MM.1S (cell line): Measurements from ENCODE around the gene MVK.

Experiments used
- EZH2 ChIP-seq: fragments of 300-600 bp; sonication (generic); optimal IDR thresholded peaks from 2 replicates; pipeline ENCODE3; 2017; ENCODE audit warnings: low read depth, mild to moderate bottlenecking, antibody characterized with exemption, low read length, mixed read lengths
- EZH2phosphoT487 ChIP-seq: fragments of 300-600 bp; sonication (generic); IDR thresholded peaks from 2 replicates; pipeline ENCODE4 v1.6.1; 2018; ENCODE audit warnings: antibody characterized with exemption, low read length
- TF ChIP-seq, protein P1 (sequence below): fragments of 300-600 bp; sonication (generic); IDR thresholded peaks from 2 replicates; pipeline ENCODE4 v1.5.1; 2016; ENCODE audit warnings: antibody characterized with exemption, low read length, mixed read lengths

DNA sequence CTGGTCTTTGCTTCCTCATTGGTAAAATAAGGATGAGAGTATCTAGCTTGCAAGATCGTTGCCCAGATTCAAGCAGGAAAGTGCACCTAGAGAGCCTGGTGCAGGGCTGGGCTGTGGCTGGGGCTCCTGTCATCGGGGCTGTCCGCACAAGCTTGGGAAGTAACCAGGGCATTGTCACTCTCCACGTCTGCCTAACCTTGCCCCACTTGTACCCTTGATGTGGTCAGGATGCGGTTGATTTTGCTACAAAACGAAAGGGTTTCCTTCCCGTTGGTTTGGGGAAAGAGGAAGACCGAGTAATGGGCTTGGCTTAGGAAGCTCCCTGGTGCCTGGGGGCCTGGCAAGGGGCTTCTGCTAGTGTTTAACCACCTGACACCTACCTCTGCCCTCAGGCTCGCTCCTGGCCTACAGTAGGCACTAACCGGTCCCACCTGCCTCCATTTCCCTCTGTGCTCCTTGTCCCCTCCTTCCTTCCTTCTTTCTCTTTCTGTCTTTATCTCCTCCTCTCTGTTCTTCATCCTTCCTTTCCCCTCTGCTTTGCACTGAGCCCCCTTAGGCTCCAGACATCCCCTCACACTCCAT, 21.8 kb downstream of the MVK start:
- TF ChIP-seq, protein P1, sequence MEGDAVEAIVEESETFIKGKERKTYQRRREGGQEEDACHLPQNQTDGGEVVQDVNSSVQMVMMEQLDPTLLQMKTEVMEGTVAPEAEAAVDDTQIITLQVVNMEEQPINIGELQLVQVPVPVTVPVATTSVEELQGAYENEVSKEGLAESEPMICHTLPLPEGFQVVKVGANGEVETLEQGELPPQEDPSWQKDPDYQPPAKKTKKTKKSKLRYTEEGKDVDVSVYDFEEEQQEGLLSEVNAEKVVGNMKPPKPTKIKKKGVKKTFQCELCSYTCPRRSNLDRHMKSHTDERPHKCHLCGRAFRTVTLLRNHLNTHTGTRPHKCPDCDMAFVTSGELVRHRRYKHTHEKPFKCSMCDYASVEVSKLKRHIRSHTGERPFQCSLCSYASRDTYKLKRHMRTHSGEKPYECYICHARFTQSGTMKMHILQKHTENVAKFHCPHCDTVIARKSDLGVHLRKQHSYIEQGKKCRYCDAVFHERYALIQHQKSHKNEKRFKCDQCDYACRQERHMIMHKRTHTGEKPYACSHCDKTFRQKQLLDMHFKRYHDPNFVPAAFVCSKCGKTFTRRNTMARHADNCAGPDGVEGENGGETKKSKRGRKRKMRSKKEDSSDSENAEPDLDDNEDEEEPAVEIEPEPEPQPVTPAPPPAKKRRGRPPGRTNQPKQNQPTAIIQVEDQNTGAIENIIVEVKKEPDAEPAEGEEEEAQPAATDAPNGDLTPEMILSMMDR: no peak
- no peak for TF ChIP-seq EZH2phosphoT487
- TF ChIP-seq EZH2: no peak
